HEK293T (cell line): ENCODE results near the gene DDX47.

Experiments used
- BHLHE40 ChIP-seq: fragments of 450-650 bp; IDR thresholded peaks from 2 replicates; pipeline ENCODE4 v1.6.1; 2016; ENCODE audit warnings: mild to moderate bottlenecking, moderate library complexity, borderline replicate concordance
- ELF4 ChIP-seq: fragments of 450-650 bp; IDR thresholded peaks from 2 replicates; pipeline ENCODE4 v1.6.1; 2017; ENCODE audit warnings: antibody characterized with exemption
- FOXA1 ChIP-seq: fragments of 450-650 bp; IDR thresholded peaks from 2 replicates; pipeline ENCODE4 v1.6.1; 2016; ENCODE audit warnings: mild to moderate bottlenecking
- FOXM1 ChIP-seq: fragments of 450-650 bp; IDR thresholded peaks from 2 replicates; pipeline ENCODE4 v1.6.1; 2017; ENCODE audit warnings: mild to moderate bottlenecking, borderline replicate concordance
- HDGF ChIP-seq: fragments of 450-650 bp; IDR thresholded peaks from 2 replicates; pipeline ENCODE4 v1.6.1; 2017; ENCODE audit warnings: antibody characterized with exemption, borderline replicate concordance
- L3MBTL2 ChIP-seq: fragments of 450-650 bp; conservative IDR thresholded peaks from 2 replicates; pipeline ENCODE4 v1.6.1; 2016; ENCODE audit warnings: mild to moderate bottlenecking
- LEF1 ChIP-seq: fragments of 450-650 bp; IDR thresholded peaks from 2 replicates; pipeline ENCODE4 v1.6.1; 2017; ENCODE audit warnings: mild to moderate bottlenecking, borderline replicate concordance
- PKNOX1 ChIP-seq: fragments of 450-650 bp; IDR thresholded peaks from 2 replicates; pipeline ENCODE4 v1.6.1; 2016
- SP1 ChIP-seq: fragments of 450-650 bp; IDR thresholded peaks from 2 replicates; pipeline ENCODE4 v1.6.1; 2017
- SUZ12 ChIP-seq: fragments of 450-650 bp; IDR thresholded peaks from 2 replicates; pipeline ENCODE4 v1.6.1; 2016; ENCODE audit warnings: mild to moderate bottlenecking
- TARDBP ChIP-seq: fragments of 450-650 bp; IDR thresholded peaks from 2 replicates; pipeline ENCODE4 v1.6.1; 2016

- no peak for TF ChIP-seq FOXM1
- no peak for TF ChIP-seq SP1
- TF ChIP-seq HDGF: no peak
- TF ChIP-seq SUZ12: no peak
- TF ChIP-seq L3MBTL2: no peak
- no peak for TF ChIP-seq PKNOX1
- TF ChIP-seq FOXA1: no peak
- no peak for TF ChIP-seq TARDBP
- TF ChIP-seq LEF1: no peak
- TF ChIP-seq ELF4: no peak
- TF ChIP-seq BHLHE40: no peak
Measured at GRCh38 chr12:12877781-12878455, 64.8 kb downstream of the DDX47 start.
